Measurements from ENCODE around the gene SOS2.

SOS2 gene

GRCh38 chr14:50072395-50072794 is 159.0 kb downstream of the SOS2 start:
- DNase-seq = no peak
- TF ChIP-seq POLR2A (IDR thresholded peaks at IDR 0.05; ENCODE audit: low read length) = no peak
- TF ChIP-seq GATA1 (IDR thresholded peaks at IDR 0.05; ENCODE audit: low read depth, low read length) = no peak

- DNase-seq = no peak
Observed at GRCh38 chr14:50070840-50071548, 160.4 kb downstream of the SOS2 start.

GRCh38 chr14:50070230-50070629 is 161.1 kb downstream of the SOS2 start:
- TF ChIP-seq GATA1 (IDR thresholded peaks at IDR 0.05; ENCODE audit: low read depth, low read length) = no peak
- no peak for TF ChIP-seq POLR2A (IDR thresholded peaks at IDR 0.05; ENCODE audit: low read length)
- no peak for DNase-seq

More at GRCh38 chr14:50070840-50071548, 160.4 kb downstream of the SOS2 start:
- no peak for TF ChIP-seq POLR2A (IDR thresholded peaks at IDR 0.05; ENCODE audit: low read length)
- TF ChIP-seq GATA1 (IDR thresholded peaks at IDR 0.05; ENCODE audit: low read depth, low read length) = no peak

GRCh38 chr14:50069325-50069724 is 162.1 kb downstream of the SOS2 start:
- TF ChIP-seq POLR2A (IDR thresholded peaks at IDR 0.05; ENCODE audit: low read length) (no peak), GATA1 (IDR thresholded peaks at IDR 0.05; ENCODE audit: low read depth, low read length) (no peak)
- DNase-seq = no peak

GRCh38 chr14:50068496-50068895 is 162.9 kb downstream of the SOS2 start:
- TF ChIP-seq GATA1 (IDR thresholded peaks at IDR 0.05; ENCODE audit: low read depth, low read length) (no peak), POLR2A (IDR thresholded peaks at IDR 0.05; ENCODE audit: low read length) (no peak)

GRCh38 chr14:50067723-50068495 is 163.5 kb downstream of the SOS2 start:
- DNase-seq = no peak
- TF ChIP-seq POLR2A (IDR thresholded peaks at IDR 0.05; ENCODE audit: low read length) = no peak
- TF ChIP-seq GATA1 (IDR thresholded peaks at IDR 0.05; ENCODE audit: low read depth, low read length) = no peak

More at GRCh38 chr14:50068496-50068895, 162.9 kb downstream of the SOS2 start:
- no peak for DNase-seq

Measured in erythroblast (primary cell).